Cardiac muscle cell (in vitro differentiated cells and primary cell): Measurements from ENCODE around the gene RIPPLY3. TPM values are rescaled to one million over a fixed set of nuclear protein-coding genes. Genes with fewer than 3 reads are reported as not detected.

Experiments
- DNase-seq, 2 donors: peaks; one replicate each; pipeline versions ENCODE4 v3.0.0 to v3.0.0-alpha.2; 2010 to 2017; ENCODE audit warnings: low read depth in 1 of 2, low spot score in 1 of 2
- H3K27ac ChIP-seq: fragments of 200-600 bp; sonication (generic); 2 replicates; pipeline ENCODE4 v1.5.1; 2016
- H3K27me3 ChIP-seq: fragments of 200-600 bp; sonication (generic); 2 replicates; pipeline ENCODE4 v1.6.0; 2016; ENCODE audit warnings: control low read depth
- H3K36me3 ChIP-seq: fragments of 200-600 bp; sonication (generic); 2 replicates; pipeline ENCODE4 v1.5.1; 2016; ENCODE audit warnings: control low read depth
- H3K4me1 ChIP-seq: fragments of 200-600 bp; sonication (generic); 2 replicates; pipeline ENCODE4 v1.8.1; 2017; ENCODE audit warnings: low read depth, mild to moderate bottlenecking, mixed run types
- H3K4me3 ChIP-seq: fragments of 200-600 bp; sonication (generic); 2 replicates; pipeline ENCODE4 v1.5.1; 2016; ENCODE audit warnings: mild to moderate bottlenecking
- H3K9me3 ChIP-seq: fragments of 200-600 bp; sonication (generic); 2 replicates; pipeline ENCODE4 v1.5.1; 2017; ENCODE audit warnings: low read depth, mild to moderate bottlenecking, control low read depth
- polyA plus RNA-seq: library from polyadenylated mRNA; unstranded; fragments of >200 nt; fragmentation: Nextera tagmentation; extraction: Ambion mirVana; gene quantifications from 2 replicates; pipeline ENCODE4 v1.2.1, GENCODE V29; 2016
- total RNA-seq: library from RNA; depleted of rRNA; stranded (reverse); fragments of >200 nt; gene quantifications from 2 replicates; pipeline ENCODE4 v1.2.3, GENCODE V29; 2016
- TF ChIP-seq, protein P1 (sequence below): IDR thresholded peaks from 2 replicates; pipeline ENCODE4 v1.5.1; 2012; ENCODE audit warnings: low read depth, mild to moderate bottlenecking, low read length

RIPPLY3 gene, protein sequence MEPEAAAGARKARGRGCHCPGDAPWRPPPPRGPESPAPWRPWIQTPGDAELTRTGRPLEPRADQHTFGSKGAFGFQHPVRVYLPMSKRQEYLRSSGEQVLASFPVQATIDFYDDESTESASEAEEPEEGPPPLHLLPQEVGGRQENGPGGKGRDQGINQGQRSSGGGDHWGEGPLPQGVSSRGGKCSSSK
- total RNA-seq (not detected in 2 replicates), polyA plus RNA-seq (0.22 TPM in 1 of 2 replicates, not detected in the other)

DNA sequence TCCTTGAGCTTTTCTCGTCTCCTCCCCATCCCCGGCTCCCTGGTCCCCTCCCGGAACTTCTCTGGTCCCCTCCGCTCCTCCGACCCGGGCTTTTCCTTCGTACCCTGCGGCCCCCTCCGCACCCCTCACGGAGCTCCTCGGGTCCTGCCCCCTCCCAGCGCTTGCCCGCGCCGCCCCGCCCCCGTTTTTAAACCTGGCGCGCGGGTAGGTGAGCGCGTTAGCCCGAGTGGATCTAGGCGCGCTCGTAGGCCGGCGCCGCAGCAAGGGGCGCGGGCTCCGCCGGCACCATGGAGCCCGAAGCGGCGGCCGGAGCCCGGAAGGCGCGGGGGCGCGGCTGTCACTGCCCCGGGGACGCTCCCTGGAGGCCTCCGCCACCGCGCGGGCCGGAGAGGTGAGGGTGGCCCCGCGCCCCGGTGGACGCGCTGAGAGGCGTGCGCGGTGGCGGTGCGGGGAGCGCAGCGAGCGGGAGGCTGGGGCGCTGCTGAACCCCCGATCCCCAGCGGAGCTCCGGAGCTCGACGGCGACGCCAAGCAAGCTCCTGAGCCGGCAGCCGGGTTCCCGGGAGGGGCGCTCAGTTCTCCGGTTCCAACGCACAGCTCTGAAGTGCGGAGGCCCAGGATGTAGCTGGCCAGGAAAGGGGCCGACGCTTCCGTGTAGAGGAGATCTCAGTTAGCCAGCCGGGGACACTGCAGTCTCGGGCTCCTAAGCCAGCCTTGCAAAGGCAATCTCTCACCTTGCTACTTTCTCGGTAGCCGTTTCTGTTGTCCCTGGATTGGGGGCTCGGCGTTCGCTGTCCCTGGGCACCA lies at the start of gene RIPPLY3:
Gene RIPPLY3, plus strand, starts transcription at position 217 of the 806 bp plus-strand sequence. Its CDS starts 71 bp downstream, at position 288.
- Histone ChIP-seq H3K4me1 (no peaks in the 10 kb centered on the region), H3K4me3 (peak within 1 kb of the TSS; percentile 47), H3K27me3 (peaks cover 74% of the 10 kb centered on the region), H3K27ac (no peak within 1 kb of the TSS), H3K9me3 (no peaks in the 10 kb centered on the region), H3K36me3 (no peaks in the 10 kb centered on the region)
- DNase-seq, result peak; percentile 37 to 45
- TF ChIP-seq, protein P1, sequence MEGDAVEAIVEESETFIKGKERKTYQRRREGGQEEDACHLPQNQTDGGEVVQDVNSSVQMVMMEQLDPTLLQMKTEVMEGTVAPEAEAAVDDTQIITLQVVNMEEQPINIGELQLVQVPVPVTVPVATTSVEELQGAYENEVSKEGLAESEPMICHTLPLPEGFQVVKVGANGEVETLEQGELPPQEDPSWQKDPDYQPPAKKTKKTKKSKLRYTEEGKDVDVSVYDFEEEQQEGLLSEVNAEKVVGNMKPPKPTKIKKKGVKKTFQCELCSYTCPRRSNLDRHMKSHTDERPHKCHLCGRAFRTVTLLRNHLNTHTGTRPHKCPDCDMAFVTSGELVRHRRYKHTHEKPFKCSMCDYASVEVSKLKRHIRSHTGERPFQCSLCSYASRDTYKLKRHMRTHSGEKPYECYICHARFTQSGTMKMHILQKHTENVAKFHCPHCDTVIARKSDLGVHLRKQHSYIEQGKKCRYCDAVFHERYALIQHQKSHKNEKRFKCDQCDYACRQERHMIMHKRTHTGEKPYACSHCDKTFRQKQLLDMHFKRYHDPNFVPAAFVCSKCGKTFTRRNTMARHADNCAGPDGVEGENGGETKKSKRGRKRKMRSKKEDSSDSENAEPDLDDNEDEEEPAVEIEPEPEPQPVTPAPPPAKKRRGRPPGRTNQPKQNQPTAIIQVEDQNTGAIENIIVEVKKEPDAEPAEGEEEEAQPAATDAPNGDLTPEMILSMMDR, result no peak

DNA sequence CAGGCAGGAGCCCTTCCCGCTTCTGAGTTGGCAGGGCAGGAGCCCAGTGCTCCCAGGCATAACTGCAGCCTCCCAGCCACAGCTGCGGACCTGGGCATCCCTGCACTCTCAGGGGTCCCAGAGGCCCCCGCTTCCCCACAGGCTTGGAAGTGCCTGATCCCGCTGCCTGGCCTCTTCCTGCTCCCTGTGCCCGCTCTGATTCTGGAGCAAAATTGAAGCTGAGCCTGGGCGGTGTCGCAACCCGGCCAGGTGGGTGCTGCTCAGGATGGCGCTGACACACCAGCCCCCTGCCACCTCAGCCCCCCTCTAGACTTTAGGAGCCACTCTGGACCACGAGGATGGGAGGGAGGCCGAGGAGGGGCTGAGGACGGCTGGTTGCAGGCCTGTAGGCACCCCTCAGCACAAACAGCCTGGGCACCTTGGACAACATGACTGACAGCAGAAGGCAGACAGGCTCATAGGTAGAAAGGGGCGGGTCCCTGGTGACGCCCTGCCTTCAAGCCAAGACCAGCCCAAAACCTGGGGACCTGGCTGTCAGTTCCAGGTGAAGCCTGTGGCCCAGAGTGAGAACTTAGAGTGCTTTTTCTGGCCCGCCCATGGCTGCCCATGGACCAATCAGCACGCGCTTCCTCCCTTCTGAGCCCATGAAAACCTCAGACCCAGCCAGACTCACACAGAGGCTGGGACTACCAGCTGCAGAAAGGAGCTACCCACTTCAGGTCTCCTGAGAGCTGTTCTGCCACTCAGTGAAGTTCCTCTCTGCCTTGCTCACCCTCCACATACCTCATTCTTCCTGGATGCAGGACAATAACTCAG lies 47.3 kb upstream of the RIPPLY3 start:
- no peak overlapping the region for H3K27ac ChIP-seq
- H3K27me3 ChIP-seq, result no peaks in the 10 kb centered on the region
- H3K4me3 ChIP-seq, result no peak overlapping the region
- H3K36me3 ChIP-seq, result peaks cover 2% of the 10 kb centered on the region
- TF ChIP-seq, protein P1, result no peak
- no peaks in the 10 kb centered on the region for H3K4me1 ChIP-seq
- no peak for DNase-seq
- no peaks in the 10 kb centered on the region for H3K9me3 ChIP-seq

DNA sequence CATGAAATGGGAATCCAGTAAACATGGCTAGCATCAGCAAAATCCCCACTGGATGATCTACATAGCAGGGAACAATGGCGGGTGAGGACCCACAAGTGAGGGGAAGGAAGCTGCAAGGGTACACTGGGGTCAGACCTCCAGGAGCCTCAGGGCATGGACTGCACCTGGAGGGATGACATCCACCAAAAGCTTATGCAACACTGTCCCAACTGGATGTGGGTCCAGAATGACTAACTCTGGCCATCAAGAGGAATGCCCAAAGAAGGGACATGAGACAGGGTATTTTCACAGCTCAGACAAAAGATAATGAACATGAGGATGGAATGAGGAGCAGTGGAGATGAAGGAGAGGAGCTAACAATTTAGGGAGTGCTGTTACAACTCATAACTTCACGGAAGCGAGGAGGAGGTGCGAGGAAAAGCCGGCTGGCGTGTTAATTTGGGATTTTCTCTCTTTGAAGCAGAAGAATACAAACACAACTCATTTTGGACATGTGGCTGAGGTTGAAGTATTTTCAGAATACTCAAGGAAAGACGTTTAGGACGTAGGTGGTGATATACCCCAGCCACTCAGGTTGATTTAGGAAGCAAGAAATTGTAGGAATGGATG lies 45.7 kb upstream of the RIPPLY3 start:
- H3K4me1 ChIP-seq, result no peaks in the 10 kb centered on the region
- H3K36me3 ChIP-seq, result peaks cover 2% of the 10 kb centered on the region
- H3K27me3 ChIP-seq, result no peaks in the 10 kb centered on the region
- H3K27ac ChIP-seq, result no peak overlapping the region
- no peak for DNase-seq
- H3K4me3 ChIP-seq, result no peak overlapping the region
- no peaks in the 10 kb centered on the region for H3K9me3 ChIP-seq
- TF ChIP-seq, protein P1, result no peak

DNA sequence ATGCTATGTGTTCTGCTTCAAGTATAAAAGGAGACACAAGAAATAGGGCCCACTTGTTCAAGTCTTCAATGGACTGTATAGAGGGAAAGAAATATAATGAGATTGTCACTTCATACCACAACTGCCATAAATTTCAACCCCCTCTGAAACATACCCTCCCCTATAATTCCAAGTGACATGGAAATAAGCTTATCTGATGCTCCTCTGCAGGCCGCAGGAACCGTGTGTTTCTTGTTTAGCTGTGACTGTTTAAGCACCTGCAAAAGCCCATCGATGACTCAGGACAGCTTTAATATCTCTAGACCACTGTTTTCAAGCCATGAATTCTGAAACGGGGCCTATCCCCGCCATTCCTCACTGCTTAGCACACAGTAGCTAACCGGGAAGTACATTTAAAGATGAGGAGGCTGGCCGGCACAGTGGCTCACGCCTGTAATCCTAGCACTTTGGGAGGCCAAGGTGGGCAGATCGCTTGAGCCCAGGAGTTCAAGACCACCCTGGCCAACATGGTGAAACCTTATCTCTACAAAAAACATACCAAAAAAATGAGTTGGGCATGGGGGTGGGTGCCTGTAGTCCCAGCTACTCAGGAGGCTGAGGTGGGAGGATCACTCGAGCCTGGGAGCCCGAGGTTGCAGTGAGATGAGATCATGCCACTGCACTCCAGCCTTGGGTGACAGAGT lies 44.3 kb upstream of the RIPPLY3 start:
- Histone ChIP-seq H3K27ac (no peak overlapping the region), H3K4me3 (no peak overlapping the region), H3K27me3 (no peaks in the 10 kb centered on the region), H3K9me3 (no peaks in the 10 kb centered on the region), H3K4me1 (no peaks in the 10 kb centered on the region), H3K36me3 (peaks cover 2% of the 10 kb centered on the region)
- TF ChIP-seq, protein P1, result no peak
- DNase-seq, result no peak

DNA sequence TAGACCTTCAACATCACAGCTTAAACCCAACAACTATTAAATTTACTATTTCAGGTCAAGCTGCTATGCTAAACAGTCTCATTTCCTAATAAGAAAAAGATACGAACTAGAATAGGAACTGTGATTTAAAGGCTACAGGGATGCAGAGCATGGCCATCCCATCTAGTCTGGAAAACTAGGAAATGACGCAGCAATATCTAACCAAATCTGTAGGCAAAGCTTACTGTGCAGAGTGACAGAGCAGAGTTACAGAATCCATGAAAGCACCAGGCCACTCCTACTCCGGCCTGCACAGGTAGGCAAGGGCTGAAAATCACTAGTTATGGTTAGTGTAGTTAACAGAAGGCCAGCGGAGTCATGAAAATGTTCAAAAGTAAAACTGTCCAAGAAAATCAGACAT lies 42.1 kb upstream of the RIPPLY3 start:
- Histone ChIP-seq H3K4me3 (no peak overlapping the region), H3K4me1 (no peaks in the 10 kb centered on the region), H3K27me3 (no peaks in the 10 kb centered on the region), H3K36me3 (peaks cover 2% of the 10 kb centered on the region), H3K9me3 (no peaks in the 10 kb centered on the region), H3K27ac (no peak overlapping the region)
- TF ChIP-seq, protein P1, result no peak
- no peak for DNase-seq
